ENCODE results near the gene CYP2A6. TPM values are rescaled to one million over a fixed set of nuclear protein-coding genes. Genes with fewer than 3 reads are reported as not detected.

Gene CYP2A6
- total and polyA plus RNA-seq, 2 of the 4 experiments (the other 2 are of a cell fraction), result not detected

- Histone ChIP-seq H3K56ac (ENCODE audit: extremely low read depth, insufficient read depth, low read length) (no peak overlapping the region), H3K23ac (ENCODE audit: low read depth, low read length) (no peak overlapping the region), H3K4me2 (ENCODE audit: low read depth, low read length) (peak overlapping the region; percentile 81; the same call in 1 of the 2 replicates), H4K5ac (ENCODE audit: low read depth, low read length) (no peak overlapping the region), H2BK120ac (ENCODE audit: low read depth, low read length) (no peak overlapping the region), H3K79me1 (ENCODE audit: low read depth in 1 of 2, low read length in 2 of 2) (peaks cover 10 to 83% of the 10 kb centered on the region in 2 experiments), H3K27me3 (ENCODE audit: control insufficient read depth, insufficient read depth, low read length) (no peaks in the 10 kb centered on the region), H3K9me3 (ENCODE audit: control insufficient read depth, insufficient read depth, low read length) (no peaks in the 10 kb centered on the region), H2AK5ac (ENCODE audit: low read depth, low read length) (no peak overlapping the region), H3K14ac (replicated peaks; ENCODE audit: low read depth, low read length) (no peak overlapping the region), H3K9me1 (ENCODE audit: insufficient read depth, low read length) (peaks cover 30% of the 10 kb centered on the region), H3K4ac (ENCODE audit: low read depth, low read length) (no peak overlapping the region), H2AFZ (replicated peaks; ENCODE audit: low read length, poor library complexity) (no peak overlapping the region), H3K27ac (ENCODE audit: insufficient read depth, low read length) (no peak overlapping the region), H4K20me1 (ENCODE audit: insufficient read depth, low read length) (peaks cover 86% of the 10 kb centered on the region), H3K36me3 (ENCODE audit: control insufficient read depth, insufficient read depth, low read length) (peaks cover 57% of the 10 kb centered on the region), H3K18ac (ENCODE audit: low read depth, low read length) (no peak overlapping the region), H2BK5ac (ENCODE audit: low read depth, low read length, poor library complexity, severe bottlenecking) (no peak overlapping the region), H3K4me3 (ENCODE audit: insufficient read depth, low read depth, low read length) (no peak overlapping the region), H2AK9ac (replicated peaks; ENCODE audit: low read depth, low read length, poor library complexity) (no peak overlapping the region), H2BK15ac (ENCODE audit: low read depth, low read length) (no peak overlapping the region), H2BK20ac (ENCODE audit: low read depth, low read length) (no peak overlapping the region), H3K9ac (ENCODE audit: low read depth, low read length) (no peak overlapping the region), H4K91ac (ENCODE audit: insufficient read depth, low read depth, low read length) (no peak overlapping the region), H4K8ac (ENCODE audit: low read depth in 2 of 2, low read length in 2 of 2) (no peak overlapping the region), H3K4me1 (ENCODE audit: control insufficient read depth, insufficient read depth, low read length) (peaks cover 37% of the 10 kb centered on the region)
- intact Hi-C loops (cut with micrococcal nuclease), result no loop called here
- CTCF ChIA-PET, result interaction anchor here (0.6 kb wide), 1 partner anchor 10 kb away, joined by 3 read pairs; no protein-coding TSS in a partner anchor
- no peak for TF ChIP-seq NFE2L2 (IDR thresholded peaks at IDR 0.05; ENCODE audit: low read depth, low read length)
- no peak for DNase-seq
- 92% methylated on average over 2 of the region's 9 CpGs; no CpG with 5 or more reads in 1 of the 2 experiments for WGBS, 2 experiments (ENCODE audit: extremely low coverage in 2 of 2, insufficient read length in 1 of 2)
- BruUV-seq (replicated peaks), result no TSS peak
- in situ Hi-C loops (cut with MboI; ENCODE audit: low sequenced_read_pairs), result no loop called here
- dilution Hi-C loops (cut with HindIII; ENCODE audit: low sequenced_read_pairs, unreplicated experiment), result no loop called here
- POLR2A ChIA-PET (ENCODE audit: unreplicated experiment), result interaction anchor here (0.6 kb wide), 1 partner anchor 8 kb away, joined by 4 read pairs; no protein-coding TSS in a partner anchor
- ATAC-seq (ENCODE audit: low read depth), result no peak
Measured at GRCh38 chr19:40803170-40803856, 46.9 kb downstream of the CYP2A6 start.

Data from IMR-90 (cell line).